Psoas muscle (tissue), 8 donors: ENCODE measurements around the gene ANKRD11. TPM values are rescaled to one million over a fixed set of nuclear protein-coding genes. Genes with fewer than 3 reads are reported as not detected.

Source experiments
- ATAC-seq, 4 donors: fragments of 200-7000 bp; cut with Tn5 transposase; one replicate each; pipeline ENCODE4 v1.9.1; 2020; ENCODE audit warnings: moderate library complexity in 3 of 4, mild to moderate bottlenecking in 2 of 4
- DNase-seq, 2 donors: peaks; one replicate each; pipeline ENCODE4 v3.0.0-alpha.2; 2020
- H3K27ac ChIP-seq: fragments of 200-600 bp; one replicate; pipeline ENCODE4 v1.8.0; 2022
- H3K27me3 ChIP-seq, 3 donors: fragments of 200-600 bp in 1 of 3; one replicate each; pipeline versions ENCODE4 v1.6.1 to v1.8.0; 2013 to 2022; ENCODE audit warnings: low read length in 2 of 3, mild to moderate bottlenecking in 2 of 3, moderate library complexity in 1 of 3; ENCODE audit not compliant: insufficient read depth in 3 of 3
- H3K36me3 ChIP-seq, 2 donors: fragments of 200-600 bp in 1 of 2; one replicate each; pipeline versions ENCODE4 v1.6.1 to v1.8.0; 2013 to 2022; ENCODE audit warnings: low read depth in 1 of 2, mild to moderate bottlenecking in 1 of 2, moderate library complexity in 1 of 2; ENCODE audit not compliant: insufficient read depth in 1 of 2
- H3K4me1 ChIP-seq: fragments of 200-600 bp; one replicate; pipeline ENCODE4 v1.8.0; 2022
- H3K4me3 ChIP-seq: fragments of 200-600 bp; one replicate; pipeline ENCODE4 v1.8.0; 2022; ENCODE audit warnings: mild to moderate bottlenecking
- H3K9me3 ChIP-seq: fragments of 200-600 bp; one replicate; pipeline ENCODE4 v1.8.0; 2022
- CTCF ChIP-seq: fragments of 200-600 bp; IDR thresholded peaks from one replicate; pipeline ENCODE4 v1.8.0; 2022; ENCODE audit warnings: antibody characterized with exemption
- WGBS, 3 donors: extraction: QIAGEN DNeasy Blood & Tissue Kit; methylation state at CpG; one replicate each; pipeline versions ENCODE4 v1.1.6 to v1.1.7; 2013; 5-methylcytosine and 5-hydroxymethylcytosine counted together
- intact Hi-C, 2 donors: fragments of 100-400 bp; cut with DNase I; formaldehyde crosslinking; loops; one replicate each; pipeline versions ENCODE4 v1.11.0 to v1.14.2; 2022
- polyA plus RNA-seq, 3 donors: library from polyadenylated mRNA; stranded (reverse); fragments of 200-250 nt; gene quantifications; one replicate each; pipeline ENCODE4 v1.2.3, GENCODE V29; 2013
- total RNA-seq, 4 donors: library from RNA; stranded (reverse); fragmentation: NEBNext Ultra II Directional in 2 of 4; extraction: Animal tissue kit (Norgen Biotek cat#: 25700) in 2 of 4; gene quantifications; one replicate each; pipeline versions ENCODE4 v1.2.1 to v1.2.4, GENCODE V29; 2021 to 2023
- donor health status: healthy with polysubstance abuse.
- donor health status: DM: no; HTN: no; CAD: no; lungs with moderate emphysema.
- donor health status: Bipolar disorder and iron deficiency.
- donor health status: healthy.
- donor health status: DM: yes; HTN: yes; CAD: no.
- donor health status: DM: no; HTN: no; CAD: no.
- donor health status: DM: no; HTN: no; CAD: no.
- donor health status: DM: yes; HTN: yes; CAD: no.

The ANKRD11 gene
- total and polyA plus RNA-seq, 7 donors = 22.3 to 72.8 (median 57.2) TPM

- ATAC-seq = no peak
- H3K27ac ChIP-seq = no peak overlapping the region
- WGBS, 3 donors = 21 to 28% (median 25%) methylated on average over 4 of the region's 4 CpGs
- TF ChIP-seq CTCF = no peak
- no peaks in the 10 kb centered on the region for H3K9me3 ChIP-seq
- DNase-seq = no peak
- H3K4me1 ChIP-seq = peaks cover 86% of the 10 kb centered on the region
- intact Hi-C loops = no loop called here
- H3K36me3 ChIP-seq = no peaks in the 10 kb centered on the region
- H3K27me3 ChIP-seq = no peaks in the 10 kb centered on the region
- H3K4me3 ChIP-seq = no peak overlapping the region
Measured at GRCh38 chr16:89412811-89413210, 77.5 kb downstream of the ANKRD11 start.

DNA sequence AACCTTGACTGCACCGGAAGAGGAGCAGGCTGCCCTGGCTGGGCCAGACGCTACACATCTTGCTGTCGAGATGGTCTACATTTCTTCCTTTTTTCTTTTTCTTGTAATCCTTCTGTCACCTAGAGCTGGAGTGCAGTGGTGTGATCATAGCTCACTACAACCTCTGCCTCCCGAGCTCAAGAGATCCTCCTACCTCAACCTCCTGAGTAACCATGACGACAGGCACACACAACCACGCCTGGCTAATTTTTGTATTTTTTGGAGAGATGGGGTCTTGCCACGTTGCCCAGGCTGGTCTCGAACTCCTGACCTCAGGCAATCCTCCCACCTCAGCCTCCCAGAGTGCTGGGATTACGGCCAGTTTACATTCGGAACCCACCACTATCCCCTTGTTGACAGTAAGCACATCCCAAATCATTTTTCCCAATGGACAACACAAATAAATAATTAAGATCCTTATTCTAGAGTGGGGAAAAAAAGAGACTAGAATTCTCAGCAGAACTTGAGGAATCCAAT is 79.0 kb downstream of the ANKRD11 start:
- no peak for ATAC-seq

GRCh38 chr16:89410794-89411309 is 79.5 kb downstream of the ANKRD11 start:
- 7 to 22% (median 18%) methylated on average over 10 to 11 of the region's 11 CpGs for WGBS, 3 donors
- intact Hi-C loops = no loop called here
- peak overlapping the region; percentile 83 for H3K27ac ChIP-seq
- H3K36me3 ChIP-seq = no peaks in the 10 kb centered on the region
- H3K4me3 ChIP-seq = no peak overlapping the region
- TF ChIP-seq CTCF = no peak
- H3K4me1 ChIP-seq = peaks cover 86% of the 10 kb centered on the region
- peak; percentile 54 to 62 (median 57) for ATAC-seq
- DNase-seq = peak; percentile 46 to 66
- no peaks in the 10 kb centered on the region for H3K9me3 ChIP-seq
- no peaks in the 10 kb centered on the region for H3K27me3 ChIP-seq

More for the DNA sequence above, 79.0 kb downstream of the ANKRD11 start:
- Histone ChIP-seq H3K36me3 (no peaks in the 10 kb centered on the region), H3K4me1 (peaks cover 86% of the 10 kb centered on the region), H3K4me3 (no peak overlapping the region), H3K27me3 (no peaks in the 10 kb centered on the region), H3K27ac (peak overlapping the region; percentile 83), H3K9me3 (no peaks in the 10 kb centered on the region)
- TF ChIP-seq CTCF = no peak
- intact Hi-C loops = no loop called here
- WGBS, 3 donors = 65 to 67% (median 65%) methylated on average over 10 of the region's 10 CpGs
- no peak for DNase-seq

- Histone ChIP-seq H3K27ac (peak overlapping the region; percentile 83), H3K27me3 (no peaks in the 10 kb centered on the region), H3K9me3 (no peaks in the 10 kb centered on the region), H3K4me1 (peaks cover 89% of the 10 kb centered on the region), H3K4me3 (no peak overlapping the region), H3K36me3 (no peaks in the 10 kb centered on the region)
- ATAC-seq (no peak), DNase-seq (no peak)
- no peak for TF ChIP-seq CTCF
- 24 to 32% (median 25%) methylated on average over 6 of the region's 6 CpGs for WGBS, 3 donors
- intact Hi-C loops = no loop called here
Measured at GRCh38 chr16:89410322-89410721, 80.0 kb downstream of the ANKRD11 start.
